ENCODE measurements around the gene CSMD2. TPM values are rescaled to one million over a fixed set of nuclear protein-coding genes. Genes with fewer than 3 reads are reported as not detected.

The CSMD2 gene
- total and polyA plus RNA-seq, 2 experiments from 2014 or later = 5.3 to 16.6 TPM

- TF ChIP-seq ZNF462 (CRISPR knock-in tag; IDR thresholded peaks at IDR 0.05) (no peak), POLR2AphosphoS5 (IDR thresholded peaks at IDR 0.05; ENCODE audit: low read depth) (no peak), EZH2phosphoT487 (IDR thresholded peaks at IDR 0.05; ENCODE audit: unreplicated experiment) (no peak), CREB1 (CRISPR knock-in tag; IDR thresholded peaks at IDR 0.05; ENCODE audit: low read depth) (no peak), ETS1 (IDR thresholded peaks at IDR 0.05) (no peak)
Observed at GRCh38 chr1:33636209-33636608, 528.8 kb downstream of the CSMD2 start (continued).

- H3K27ac Mint-ChIP-seq = peak overlapping the region; percentile 72
- H3K4me1 Mint-ChIP-seq = peaks cover 22% of the 10 kb centered on the region
- DNase-seq (ENCODE audit: low spot score) = peak; percentile 55
- Histone ChIP-seq H3K27ac (ENCODE audit: low read depth) (no peak overlapping the region), H3K79me2 (replicated peaks; ENCODE audit: insufficient read depth) (no peaks in the 10 kb centered on the region), H3F3A (replicated peaks; ENCODE audit: low read depth) (no peaks in the 10 kb centered on the region), H2AFZ (no peak overlapping the region), H3K36me3 (ENCODE audit: insufficient read depth) (no peaks in the 10 kb centered on the region), H4K20me1 (replicated peaks; ENCODE audit: insufficient read depth) (no peaks in the 10 kb centered on the region), H3K4me1 (ENCODE audit: insufficient read depth) (peaks cover 7% of the 10 kb centered on the region; the same call in 1 of the 2 replicates), H3K27me3 (ENCODE audit: insufficient read depth) (no peaks in the 10 kb centered on the region), H3K4me2 (peak overlapping the region; percentile 66), H3K4me3 (no peak overlapping the region), H3K9me2 (ENCODE audit: insufficient read depth) (peaks cover 16% of the 10 kb centered on the region; the same call in 1 of the 2 replicates)
- peaks cover 10% of the 10 kb centered on the region for H3K27me3 Mint-ChIP-seq (ENCODE audit: insufficient read depth, low read depth, poor library complexity)
- ATAC-seq = peak; percentile 78
- no peaks in the 10 kb centered on the region; the same call in 2 of the 3 replicates for H3K9me3 Mint-ChIP-seq
- peaks cover 28% of the 10 kb centered on the region for H3K36me3 Mint-ChIP-seq (ENCODE audit: low read depth)
- peak overlapping the region; percentile 42; the same call in 2 of the 3 replicates for H3K4me3 Mint-ChIP-seq
- no peak for TF ChIP-seq CTCF (conservative IDR thresholded peaks at IDR 0.05; ENCODE audit: low read depth in 2 of 2)
Observed at GRCh38 chr1:33635336-33636012, 529.6 kb downstream of the CSMD2 start.
